Natural killer cell (primary cell): ENCODE data around the gene SARNP. TPM values are rescaled to one million over a fixed set of nuclear protein-coding genes. Genes with fewer than 3 reads are reported as not detected.
A peak's percentile ranks its signal among the peaks of the same experiment; 100 is the strongest.

Experiments used
- ATAC-seq, 3 donors: fragments of 150-1000 bp in 2 of 3; fragments of 200-7000 bp in 1 of 3; cut with Tn5 transposase; 1 replicate in 1 of 3; 2 replicates in 2 of 3; pipeline ENCODE4 v1.10.0; 2021; ENCODE audit warnings: mild to moderate bottlenecking in 2 of 3, moderate library complexity in 2 of 3
- DNase-seq, 2 donors: peaks; one replicate each; pipeline versions ENCODE4 v3.0.0 to v3.0.0-alpha.2; 2013 to 2021; ENCODE audit warnings: mixed read lengths in 1 of 2
- H3K27ac ChIP-seq: one replicate; pipeline ENCODE4 v1.5.1; 2013; ENCODE audit warnings: mild to moderate bottlenecking, low read length
- H3K27me3 ChIP-seq: one replicate; pipeline ENCODE4 v1.6.1; 2013; ENCODE audit warnings: low read length; ENCODE audit not compliant: control insufficient read depth, insufficient read depth
- H3K36me3 ChIP-seq: one replicate; pipeline ENCODE4 v1.6.1; 2013; ENCODE audit warnings: low read length; ENCODE audit not compliant: control insufficient read depth, insufficient read depth
- H3K4me1 ChIP-seq: one replicate; pipeline ENCODE4 v1.6.1; 2013; ENCODE audit warnings: low read length; ENCODE audit not compliant: control insufficient read depth, insufficient read depth
- H3K4me3 ChIP-seq: one replicate; pipeline ENCODE4 v1.5.1; 2013; ENCODE audit warnings: low read length
- H3K9me3 ChIP-seq: one replicate; pipeline ENCODE4 v1.6.1; 2013; ENCODE audit warnings: low read length; ENCODE audit not compliant: control insufficient read depth, insufficient read depth
- H3K27ac Mint-ChIP-seq, 2 donors: one replicate each; pipeline ENCODE4 v1.8.0; 2022; ENCODE audit warnings: mild to moderate bottlenecking in 2 of 2, mixed read lengths in 2 of 2, moderate library complexity in 1 of 2
- H3K27me3 Mint-ChIP-seq, 2 donors: one replicate each; pipeline ENCODE4 v1.8.0; 2022; ENCODE audit warnings: low read depth in 2 of 2, mixed read lengths in 2 of 2
- H3K36me3 Mint-ChIP-seq: one replicate; pipeline ENCODE4 v1.8.0; 2022; ENCODE audit warnings: mixed read lengths
- H3K4me1 Mint-ChIP-seq, 2 donors: one replicate each; pipeline ENCODE4 v1.8.0; 2022; ENCODE audit warnings: mixed read lengths in 2 of 2
- H3K4me3 Mint-ChIP-seq: one replicate; pipeline ENCODE4 v1.8.0; 2022; ENCODE audit warnings: mild to moderate bottlenecking, moderate library complexity, mixed read lengths
- H3K9me3 Mint-ChIP-seq, 2 donors: one replicate each; pipeline ENCODE4 v1.8.0; 2022; ENCODE audit warnings: mixed read lengths in 2 of 2
- CTCF ChIP-seq: fragments of 200-600 bp; IDR thresholded peaks from one replicate; pipeline ENCODE4 v1.8.0; 2022; ENCODE audit warnings: antibody characterized with exemption
- WGBS: methylation state at CpG from one replicate; pipeline ENCODE4 v1.1.7; 2013; ENCODE audit warnings: missing lambda C conversion rate; ENCODE audit not compliant: insufficient coverage; 5-methylcytosine and 5-hydroxymethylcytosine counted together
- intact Hi-C: fragments of 100-400 bp; cut with micrococcal nuclease; formaldehyde crosslinking; loops from one replicate; pipeline ENCODE4 v1.14.2; 2022
- total RNA-seq, 4 donors: library from RNA; stranded (reverse); fragments of 120-200 nt in 1 of 4; gene quantifications; one replicate each; pipeline versions ENCODE4 v1.2.3 to v1.2.4, GENCODE V29; 2013 to 2022

SARNP gene
- total RNA-seq, 3 donors from 2014 or later (not counting 1 experiment from before 2014, with no cell fraction given) = 50.5 to 57.0 (median 51.2) TPM

GRCh38 chr12:55833056-55833455 lies 15.5 kb upstream of the SARNP start:
- intact Hi-C loops = no loop called here
- Histone ChIP-seq H3K4me1 (peaks cover 29% of the 10 kb centered on the region), H3K36me3 (no peaks in the 10 kb centered on the region), H3K27me3 (no peaks in the 10 kb centered on the region), H3K27ac (no peak overlapping the region), H3K4me3 (no peak overlapping the region), H3K9me3 (no peaks in the 10 kb centered on the region)
- 85% methylated on average over 10 of the region's 10 CpGs for WGBS
- no peak for ATAC-seq
- H3K36me3 Mint-ChIP-seq = no peaks in the 10 kb centered on the region
- H3K4me3 Mint-ChIP-seq = no peak overlapping the region
- no peaks in the 10 kb centered on the region for H3K27me3 Mint-ChIP-seq
- peaks cover 29 to 43% of the 10 kb centered on the region in 2 donors for H3K4me1 Mint-ChIP-seq
- H3K9me3 Mint-ChIP-seq = no peaks in the 10 kb centered on the region
- no peak for TF ChIP-seq CTCF
- no peak overlapping the region for H3K27ac Mint-ChIP-seq
- no peak for DNase-seq

DNA sequence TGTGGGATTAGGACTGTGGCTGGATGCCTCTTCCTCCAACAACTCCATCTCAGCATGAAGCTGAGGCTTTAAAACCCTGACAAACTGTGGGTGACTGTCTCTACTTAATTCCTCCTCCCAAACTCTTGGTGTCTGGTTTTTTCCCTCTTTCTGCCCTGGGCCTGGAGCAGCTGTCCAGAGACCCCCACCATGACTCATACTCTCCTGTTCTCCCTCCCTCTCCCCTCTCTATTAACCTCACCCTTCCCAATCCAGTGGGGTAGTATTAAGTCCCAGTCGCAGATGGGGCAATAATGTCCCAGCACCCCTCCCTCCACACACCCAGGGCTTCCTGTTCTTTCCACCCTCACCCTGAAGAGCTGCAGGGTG lies 13.9 kb upstream of the SARNP start:
- no peak overlapping the region for H3K27ac ChIP-seq
- no peaks in the 10 kb centered on the region for H3K9me3 Mint-ChIP-seq
- H3K4me3 ChIP-seq = no peak overlapping the region
- H3K36me3 ChIP-seq = peaks cover 2% of the 10 kb centered on the region
- WGBS = 33% methylated on average over 1 of the region's 1 CpG
- no peak for DNase-seq
- no peak for TF ChIP-seq CTCF
- H3K4me1 Mint-ChIP-seq = peaks cover 39 to 52% of the 10 kb centered on the region in 2 donors
- peak overlapping the region; percentile 91 to 95 for H3K27ac Mint-ChIP-seq
- H3K27me3 Mint-ChIP-seq = no peaks in the 10 kb centered on the region
- H3K27me3 ChIP-seq = no peaks in the 10 kb centered on the region
- ATAC-seq = no peak
- intact Hi-C loops = no loop called here
- peak overlapping the region; percentile 99 for H3K4me3 Mint-ChIP-seq
- H3K36me3 Mint-ChIP-seq = no peaks in the 10 kb centered on the region
- peaks cover 45% of the 10 kb centered on the region for H3K4me1 ChIP-seq
- H3K9me3 ChIP-seq = no peaks in the 10 kb centered on the region

- H3K27ac Mint-ChIP-seq = peak overlapping the region; percentile 91 to 95
- H3K9me3 Mint-ChIP-seq = no peaks in the 10 kb centered on the region
- Histone ChIP-seq H3K36me3 (peaks cover 2% of the 10 kb centered on the region), H3K27me3 (no peaks in the 10 kb centered on the region), H3K4me3 (peak overlapping the region; percentile 68), H3K27ac (peak overlapping the region; percentile 61), H3K4me1 (peaks cover 49% of the 10 kb centered on the region), H3K9me3 (no peaks in the 10 kb centered on the region)
- peaks cover 41 to 53% of the 10 kb centered on the region in 2 donors for H3K4me1 Mint-ChIP-seq
- peak overlapping the region; percentile 99 for H3K4me3 Mint-ChIP-seq
- TF ChIP-seq CTCF = no peak
- intact Hi-C loops = no loop called here
- no peaks in the 10 kb centered on the region for H3K36me3 Mint-ChIP-seq
- 7% methylated on average over 23 of the region's 23 CpGs for WGBS
- ATAC-seq = peak in 2 of 3 donors; percentile 14 to 40
- no peaks in the 10 kb centered on the region for H3K27me3 Mint-ChIP-seq
- DNase-seq = peak; percentile 60 to 69
These were observed 13.3 kb upstream of the SARNP start for GRCh38 chr12:55830601-55831446.
